PFSK-1 (cell line): ENCODE results near the gene PPA2.

Experiments used
- FOXP2 ChIP-seq: optimal IDR thresholded peaks from 2 replicates; pipeline ENCODE3; 2011; ENCODE audit warnings: borderline replicate concordance, control low read depth, inconsistent platforms; ENCODE audit not compliant: insufficient read depth; ENCODE audit errors: extremely low read length, extremely low read depth
- POLR2AphosphoS5 ChIP-seq: IDR thresholded peaks from 2 replicates; pipeline ENCODE4 v1.6.1; 2012; ENCODE audit warnings: low read depth, mild to moderate bottlenecking, control low read depth, low read length, moderate library complexity
- SIN3A ChIP-seq: IDR thresholded peaks from 2 replicates; pipeline ENCODE4 v1.6.1; 2012; ENCODE audit warnings: mild to moderate bottlenecking, low read length, moderate library complexity, borderline replicate concordance; ENCODE audit not compliant: insufficient read depth
- TAF1 ChIP-seq: IDR thresholded peaks from 2 replicates; pipeline ENCODE4 v1.6.1; 2012; ENCODE audit warnings: low read length, control low read depth, borderline replicate concordance; ENCODE audit not compliant: insufficient read depth
- TF ChIP-seq, protein P1 (sequence below), 2 experiments: IDR thresholded peaks; 2 replicates each; pipeline versions ENCODE4 v1.6.1 to v1.8.0; 2011 to 2012; ENCODE audit warnings: low read depth in 2 of 2, low read length in 2 of 2, control low read depth in 1 of 2, inconsistent platforms in 1 of 2, mild to moderate bottlenecking in 1 of 2, moderate library complexity in 1 of 2; ENCODE audit not compliant: insufficient read depth in 1 of 2

The PPA2 gene

DNA sequence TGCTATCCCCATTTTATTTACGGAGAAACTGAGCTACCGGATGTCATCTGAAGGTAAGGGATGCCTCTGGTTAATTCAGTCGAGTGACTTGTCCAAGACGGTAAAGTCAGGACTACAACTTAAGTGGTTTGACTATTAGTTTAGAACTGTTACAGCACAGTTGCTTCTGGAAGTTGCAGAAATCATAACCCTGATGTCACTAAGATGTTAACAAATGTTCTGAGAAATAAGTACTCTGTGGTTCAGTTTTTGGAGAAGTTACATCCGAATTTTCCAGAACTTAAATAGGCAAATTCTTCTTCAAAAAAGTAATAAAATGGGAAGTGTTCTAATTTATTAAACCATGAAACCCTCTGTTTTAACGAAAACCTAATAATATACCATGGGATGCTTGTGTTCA is 3.1 kb downstream of the PPA2 start:
- TF ChIP-seq TAF1 (no peak), FOXP2 (no peak), SIN3A (no peak), POLR2AphosphoS5 (no peak)
- TF ChIP-seq, protein P1, sequence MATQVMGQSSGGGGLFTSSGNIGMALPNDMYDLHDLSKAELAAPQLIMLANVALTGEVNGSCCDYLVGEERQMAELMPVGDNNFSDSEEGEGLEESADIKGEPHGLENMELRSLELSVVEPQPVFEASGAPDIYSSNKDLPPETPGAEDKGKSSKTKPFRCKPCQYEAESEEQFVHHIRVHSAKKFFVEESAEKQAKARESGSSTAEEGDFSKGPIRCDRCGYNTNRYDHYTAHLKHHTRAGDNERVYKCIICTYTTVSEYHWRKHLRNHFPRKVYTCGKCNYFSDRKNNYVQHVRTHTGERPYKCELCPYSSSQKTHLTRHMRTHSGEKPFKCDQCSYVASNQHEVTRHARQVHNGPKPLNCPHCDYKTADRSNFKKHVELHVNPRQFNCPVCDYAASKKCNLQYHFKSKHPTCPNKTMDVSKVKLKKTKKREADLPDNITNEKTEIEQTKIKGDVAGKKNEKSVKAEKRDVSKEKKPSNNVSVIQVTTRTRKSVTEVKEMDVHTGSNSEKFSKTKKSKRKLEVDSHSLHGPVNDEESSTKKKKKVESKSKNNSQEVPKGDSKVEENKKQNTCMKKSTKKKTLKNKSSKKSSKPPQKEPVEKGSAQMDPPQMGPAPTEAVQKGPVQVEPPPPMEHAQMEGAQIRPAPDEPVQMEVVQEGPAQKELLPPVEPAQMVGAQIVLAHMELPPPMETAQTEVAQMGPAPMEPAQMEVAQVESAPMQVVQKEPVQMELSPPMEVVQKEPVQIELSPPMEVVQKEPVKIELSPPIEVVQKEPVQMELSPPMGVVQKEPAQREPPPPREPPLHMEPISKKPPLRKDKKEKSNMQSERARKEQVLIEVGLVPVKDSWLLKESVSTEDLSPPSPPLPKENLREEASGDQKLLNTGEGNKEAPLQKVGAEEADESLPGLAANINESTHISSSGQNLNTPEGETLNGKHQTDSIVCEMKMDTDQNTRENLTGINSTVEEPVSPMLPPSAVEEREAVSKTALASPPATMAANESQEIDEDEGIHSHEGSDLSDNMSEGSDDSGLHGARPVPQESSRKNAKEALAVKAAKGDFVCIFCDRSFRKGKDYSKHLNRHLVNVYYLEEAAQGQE (IDR thresholded peaks at IDR 0.05; ENCODE audit: insufficient read depth in 1 of 2, low read depth in 2 of 2, low read length in 2 of 2), result no peak

DNA sequence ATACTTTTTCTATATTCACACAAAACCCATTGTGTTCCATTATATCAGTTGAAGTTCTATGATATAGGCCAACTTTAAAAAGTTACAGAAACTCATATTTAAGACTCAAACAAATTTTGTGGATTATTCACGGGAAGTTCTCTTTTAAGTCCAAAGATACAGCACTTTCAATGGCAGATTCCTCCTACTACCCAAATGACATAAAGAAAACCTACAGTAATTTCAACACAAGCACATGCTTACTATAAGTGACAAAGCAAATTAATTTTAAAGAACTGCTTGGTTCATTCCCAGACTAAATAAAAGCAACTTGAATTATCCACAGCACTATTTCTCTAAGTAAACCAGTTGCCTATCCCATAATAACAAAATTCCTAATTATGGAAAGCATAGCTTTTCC is 4.1 kb downstream of the PPA2 start:
- TF ChIP-seq TAF1, result no peak
- TF ChIP-seq SIN3A, result no peak
- no peak for TF ChIP-seq POLR2AphosphoS5
- TF ChIP-seq, protein P1 (IDR thresholded peaks at IDR 0.05; ENCODE audit: insufficient read depth in 1 of 2, low read depth in 2 of 2, low read length in 2 of 2), result no peak
- TF ChIP-seq FOXP2, result no peak

DNA sequence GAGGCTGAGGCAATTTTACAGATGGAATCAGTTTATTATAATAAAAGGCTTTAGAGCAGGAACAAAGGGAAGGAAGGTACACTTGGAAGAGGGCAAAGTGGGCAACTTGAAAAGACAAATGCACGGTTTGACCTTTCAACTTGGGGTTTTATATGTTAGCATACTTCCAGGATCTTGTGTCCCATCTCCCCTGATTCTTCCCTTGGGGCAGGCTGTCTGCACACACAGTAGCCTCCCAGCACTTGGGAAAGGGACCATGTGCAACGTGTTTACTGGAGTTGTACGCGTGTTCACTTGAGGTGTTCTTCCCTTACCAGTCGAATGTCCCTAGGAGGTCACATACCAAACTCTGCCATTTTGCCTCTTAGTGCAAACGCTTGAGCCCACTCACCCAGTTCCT is 7.3 kb downstream of the PPA2 start:
- TF ChIP-seq, protein P1 (IDR thresholded peaks at IDR 0.05; ENCODE audit: insufficient read depth in 1 of 2, low read depth in 2 of 2, low read length in 2 of 2), result no peak
- no peak for TF ChIP-seq TAF1
- TF ChIP-seq FOXP2, result no peak
- no peak for TF ChIP-seq SIN3A
- no peak for TF ChIP-seq POLR2AphosphoS5

DNA sequence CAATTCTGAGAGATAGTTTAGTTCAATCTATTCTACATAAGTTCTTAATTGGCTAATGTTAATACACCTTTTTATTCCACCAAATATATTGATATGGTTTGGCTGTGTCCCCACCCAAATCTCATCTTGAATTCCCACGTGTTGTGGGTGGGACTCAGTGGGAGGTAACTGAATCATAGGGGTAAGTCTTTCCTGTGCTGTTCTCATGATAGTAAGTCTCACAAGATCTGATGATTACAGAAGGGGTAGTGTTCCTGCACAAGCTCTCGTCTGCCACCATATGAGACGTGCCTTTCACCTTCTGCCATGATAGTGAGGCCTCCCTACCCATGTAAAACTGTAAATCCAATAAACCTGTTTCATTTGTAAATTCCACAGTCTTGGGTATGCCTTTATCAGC is 11.3 kb downstream of the PPA2 start:
- TF ChIP-seq TAF1, result no peak
- TF ChIP-seq, protein P1 (IDR thresholded peaks at IDR 0.05; ENCODE audit: insufficient read depth in 1 of 2, low read depth in 2 of 2, low read length in 2 of 2), result no peak
- TF ChIP-seq FOXP2, result no peak
- TF ChIP-seq SIN3A, result no peak
- TF ChIP-seq POLR2AphosphoS5, result no peak
